T-helper 1 cell treated with Interleukin-12 subunit alpha and Interleukin-12 subunit beta and Interleukin-4 antibody, amounts not matched to agents 30 μg/mL and 1 μg/mL, for 36 hours (primary cell): Measurements from ENCODE around the gene GGCT.

Source experiments
- H3K27ac Mint-ChIP-seq: one replicate; pipeline ENCODE4 v1.8.0; 2021; ENCODE audit warnings: mild to moderate bottlenecking, mixed read lengths
- H3K27me3 Mint-ChIP-seq: one replicate; pipeline ENCODE4 v1.8.0; 2021; ENCODE audit warnings: low read depth, mixed read lengths
- H3K36me3 Mint-ChIP-seq: one replicate; pipeline ENCODE4 v1.8.0; 2021; ENCODE audit warnings: low read depth, mixed read lengths
- H3K4me1 Mint-ChIP-seq: one replicate; pipeline ENCODE4 v1.8.0; 2021; ENCODE audit warnings: low read depth, mixed read lengths
- H3K4me3 Mint-ChIP-seq: one replicate; pipeline ENCODE4 v1.8.0; 2021; ENCODE audit warnings: mild to moderate bottlenecking, moderate library complexity, mixed read lengths
- H3K9me3 Mint-ChIP-seq: one replicate; pipeline ENCODE4 v1.8.0; 2021; ENCODE audit warnings: mixed read lengths

Gene GGCT

GRCh38 chr7:30451539-30452279 is 52.9 kb downstream of the GGCT start:
- Mint-ChIP-seq H3K4me3 (no peak overlapping the region), H3K9me3 (no peaks in the 10 kb centered on the region), H3K36me3 (peaks cover 13% of the 10 kb centered on the region), H3K27me3 (no peaks in the 10 kb centered on the region), H3K4me1 (peaks cover 4% of the 10 kb centered on the region), H3K27ac (no peak overlapping the region)

GRCh38 chr7:30450983-30451497 is 53.6 kb downstream of the GGCT start:
- Mint-ChIP-seq H3K9me3 (no peaks in the 10 kb centered on the region), H3K4me1 (peaks cover 6% of the 10 kb centered on the region), H3K27ac (no peak overlapping the region), H3K36me3 (peaks cover 12% of the 10 kb centered on the region), H3K27me3 (no peaks in the 10 kb centered on the region), H3K4me3 (no peak overlapping the region)

GRCh38 chr7:30450240-30450982 is 54.2 kb downstream of the GGCT start:
- no peak overlapping the region for H3K27ac Mint-ChIP-seq
- H3K9me3 Mint-ChIP-seq = no peaks in the 10 kb centered on the region
- H3K27me3 Mint-ChIP-seq = no peaks in the 10 kb centered on the region
- peaks cover 9% of the 10 kb centered on the region for H3K4me1 Mint-ChIP-seq
- H3K4me3 Mint-ChIP-seq = no peak overlapping the region
- H3K36me3 Mint-ChIP-seq = peaks cover 15% of the 10 kb centered on the region

GRCh38 chr7:30448461-30449189 is 56.0 kb downstream of the GGCT start:
- Mint-ChIP-seq H3K27me3 (no peaks in the 10 kb centered on the region), H3K27ac (no peak overlapping the region), H3K36me3 (peaks cover 12% of the 10 kb centered on the region), H3K4me3 (no peak overlapping the region), H3K4me1 (peaks cover 9% of the 10 kb centered on the region), H3K9me3 (no peaks in the 10 kb centered on the region)

- Mint-ChIP-seq H3K9me3 (no peaks in the 10 kb centered on the region), H3K36me3 (peaks cover 12% of the 10 kb centered on the region), H3K27me3 (no peaks in the 10 kb centered on the region), H3K4me1 (peaks cover 9% of the 10 kb centered on the region), H3K27ac (no peak overlapping the region), H3K4me3 (no peak overlapping the region)
Observed at GRCh38 chr7:30447466-30447865, 57.2 kb downstream of the GGCT start.
